Nephron (organoid): Measurements from ENCODE around the gene GPR18.

Experiments used
- H3K27ac Mint-ChIP-seq, 3 experiments: 2 replicates each; pipeline ENCODE4 v1.8.0; 2020; ENCODE audit warnings: mixed read lengths in 3 of 3, mild to moderate bottlenecking in 2 of 3, moderate library complexity in 1 of 3
- H3K27me3 Mint-ChIP-seq: 2 replicates; pipeline ENCODE4 v1.8.0; 2021; ENCODE audit warnings: low read depth, mild to moderate bottlenecking, moderate library complexity, mixed read lengths
- H3K36me3 Mint-ChIP-seq: 2 replicates; pipeline ENCODE4 v1.8.0; 2020; ENCODE audit warnings: low read depth, mixed read lengths
- H3K4me1 Mint-ChIP-seq: 2 replicates; pipeline ENCODE4 v1.8.0; 2020; ENCODE audit warnings: mixed read lengths
- H3K4me3 Mint-ChIP-seq, 3 experiments: 2 replicates each; pipeline ENCODE4 v1.8.0; 2020; ENCODE audit warnings: mild to moderate bottlenecking in 3 of 3, mixed read lengths in 3 of 3, moderate library complexity in 2 of 3
- H3K9me3 Mint-ChIP-seq: 2 replicates; pipeline ENCODE4 v1.8.0; 2020; ENCODE audit warnings: mixed read lengths
- CTCF ChIP-seq, 3 experiments: fragments of 200-600 bp; sonication (generic); IDR thresholded peaks; one replicate each; pipeline ENCODE4 v1.5.0; 2021; ENCODE audit warnings: antibody characterized with exemption in 3 of 3; ENCODE audit not compliant: unreplicated experiment in 3 of 3

Gene GPR18

DNA sequence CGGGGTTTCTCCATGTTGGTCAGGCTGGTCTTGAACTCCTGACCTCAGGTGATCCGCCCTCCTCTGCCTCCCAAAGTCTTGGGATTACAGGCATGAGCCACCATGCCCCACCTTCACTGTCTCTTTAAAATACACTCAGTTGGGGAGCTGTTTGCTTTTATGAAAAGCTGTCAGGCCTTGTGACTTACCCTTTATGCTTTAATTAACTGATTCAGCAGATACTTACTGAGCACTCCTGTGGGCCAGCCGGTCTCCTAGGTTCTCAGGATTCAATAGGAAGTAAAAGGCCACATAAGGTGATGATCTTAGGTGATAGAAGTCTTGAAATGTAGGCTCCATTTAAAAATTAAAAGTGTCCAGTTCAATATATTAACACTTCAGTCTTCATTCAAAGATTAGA is 50.0 kb downstream of the GPR18 start:
- no peak overlapping the region for H3K4me3 Mint-ChIP-seq
- TF ChIP-seq CTCF (IDR thresholded peaks at IDR 0.05; ENCODE audit: unreplicated experiment in 3 of 3), result no peak

GRCh38 chr13:99207511-99207910 is 50.7 kb downstream of the GPR18 start:
- no peaks in the 10 kb centered on the region for H3K9me3 Mint-ChIP-seq
- peaks cover 36% of the 10 kb centered on the region for H3K36me3 Mint-ChIP-seq
- H3K27me3 Mint-ChIP-seq, result no peaks in the 10 kb centered on the region

More for the DNA sequence above, 50.0 kb downstream of the GPR18 start:
- no peak overlapping the region for H3K27ac Mint-ChIP-seq
- peaks cover 36% of the 10 kb centered on the region for H3K36me3 Mint-ChIP-seq
- H3K9me3 Mint-ChIP-seq, result no peaks in the 10 kb centered on the region
- H3K27me3 Mint-ChIP-seq, result no peaks in the 10 kb centered on the region
- H3K4me1 Mint-ChIP-seq, result peaks cover 43% of the 10 kb centered on the region

DNA sequence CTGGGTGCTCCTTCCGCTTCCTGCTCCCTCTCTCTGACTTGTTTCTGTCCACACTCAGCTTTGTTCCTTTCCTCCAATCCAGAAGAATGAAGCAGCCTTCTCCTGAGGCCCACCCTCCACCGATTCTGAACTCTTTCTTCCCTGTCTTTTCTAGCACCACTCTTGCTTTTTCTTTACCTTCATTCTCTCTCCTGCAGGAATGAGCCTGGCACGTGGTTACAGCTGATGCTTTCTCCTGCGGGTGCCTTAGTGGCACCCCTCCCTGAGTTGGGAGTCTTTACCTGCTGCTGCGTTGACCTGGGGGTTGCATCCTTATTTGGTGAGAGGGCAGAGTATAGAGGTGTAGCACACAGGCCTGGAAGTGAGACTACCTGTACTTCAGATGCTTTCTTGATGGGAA is 51.3 kb downstream of the GPR18 start:
- Mint-ChIP-seq H3K27ac (no peak overlapping the region), H3K9me3 (no peaks in the 10 kb centered on the region), H3K27me3 (no peaks in the 10 kb centered on the region), H3K36me3 (peaks cover 36% of the 10 kb centered on the region), H3K4me1 (peaks cover 53% of the 10 kb centered on the region), H3K4me3 (peak overlapping the region in 1 of 3 experiments; percentile 8)
- TF ChIP-seq CTCF (IDR thresholded peaks at IDR 0.05; ENCODE audit: unreplicated experiment in 3 of 3), result no peak

More at GRCh38 chr13:99207511-99207910, 50.7 kb downstream of the GPR18 start:
- Mint-ChIP-seq H3K4me3 (no peak overlapping the region), H3K4me1 (peaks cover 47% of the 10 kb centered on the region), H3K27ac (no peak overlapping the region)
- TF ChIP-seq CTCF (IDR thresholded peaks at IDR 0.05; ENCODE audit: unreplicated experiment in 3 of 3), result no peak

- peaks cover 57% of the 10 kb centered on the region for H3K4me1 Mint-ChIP-seq
- no peaks in the 10 kb centered on the region for H3K9me3 Mint-ChIP-seq
- TF ChIP-seq CTCF (IDR thresholded peaks at IDR 0.05; ENCODE audit: unreplicated experiment in 3 of 3), result no peak
- no peaks in the 10 kb centered on the region for H3K27me3 Mint-ChIP-seq
- H3K27ac Mint-ChIP-seq, result no peak overlapping the region
- H3K36me3 Mint-ChIP-seq, result peaks cover 36% of the 10 kb centered on the region
- H3K4me3 Mint-ChIP-seq, result no peak overlapping the region
These were observed 52.0 kb downstream of the GPR18 start for GRCh38 chr13:99206226-99206625.

GRCh38 chr13:99205621-99206220 is 52.5 kb downstream of the GPR18 start:
- H3K27me3 Mint-ChIP-seq, result no peaks in the 10 kb centered on the region
- H3K4me3 Mint-ChIP-seq, result no peak overlapping the region
- H3K36me3 Mint-ChIP-seq, result peaks cover 32% of the 10 kb centered on the region
- H3K9me3 Mint-ChIP-seq, result no peaks in the 10 kb centered on the region
- H3K27ac Mint-ChIP-seq, result no peak overlapping the region
- TF ChIP-seq CTCF (IDR thresholded peaks at IDR 0.05; ENCODE audit: unreplicated experiment in 3 of 3), result no peak
- peaks cover 59% of the 10 kb centered on the region for H3K4me1 Mint-ChIP-seq
